Mesenchymal stem cell (in vitro differentiated cells and primary cell): ENCODE data around the gene ABAT.
"Not testable (repeated sequence)": the region's sequence is repeated elsewhere in the genome, so short reads cannot be mapped to it uniquely, and the experiment has no call there.

Experiments
- DNase-seq: peaks from one replicate; pipeline ENCODE4 v3.0.0-alpha.2; 2013
- H2AFZ ChIP-seq: one replicate; pipeline ENCODE4 v1.6.1; 2013; ENCODE audit warnings: low read depth, mild to moderate bottlenecking, control low read depth, inconsistent platforms, low read length, moderate library complexity
- H2AK5ac ChIP-seq: 2 replicates; pipeline ENCODE4 v1.6.1; 2013; ENCODE audit warnings: low read length, moderate library complexity, mild to moderate bottlenecking, inconsistent platforms; ENCODE audit not compliant: severe bottlenecking
- H2BK120ac ChIP-seq: one replicate; pipeline ENCODE4 v1.6.1; 2013; ENCODE audit warnings: low read depth, mild to moderate bottlenecking, inconsistent platforms, low read length, moderate library complexity
- H2BK12ac ChIP-seq, 2 experiments: one replicate each; pipeline ENCODE4 v1.6.1; 2013; ENCODE audit warnings: inconsistent platforms in 2 of 2, low read length in 2 of 2, mild to moderate bottlenecking in 2 of 2, moderate library complexity in 2 of 2, control low read depth in 1 of 2
- H2BK15ac ChIP-seq: one replicate; pipeline ENCODE4 v1.6.1; 2013; ENCODE audit warnings: mild to moderate bottlenecking, low read depth, inconsistent platforms; ENCODE audit not compliant: poor library complexity, severe bottlenecking
- H2BK5ac ChIP-seq: 2 replicates; pipeline ENCODE4 v1.6.1; 2013; ENCODE audit warnings: low read depth, mild to moderate bottlenecking, low read length, control low read depth, inconsistent platforms; ENCODE audit not compliant: poor library complexity, severe bottlenecking
- H3K14ac ChIP-seq, 2 experiments: one replicate each; pipeline ENCODE4 v1.6.1; 2013; ENCODE audit warnings: inconsistent platforms in 2 of 2, low read length in 2 of 2, control low read depth in 1 of 2, mild to moderate bottlenecking in 1 of 2, moderate library complexity in 1 of 2
- H3K18ac ChIP-seq, 2 experiments: one replicate each; pipeline ENCODE4 v1.6.1; 2013; ENCODE audit warnings: inconsistent platforms in 2 of 2, low read length in 2 of 2, control low read depth in 1 of 2, low read depth in 1 of 2, mild to moderate bottlenecking in 1 of 2
- H3K23ac ChIP-seq, 2 experiments: one replicate each; pipeline ENCODE4 v1.6.1; 2013; ENCODE audit warnings: inconsistent platforms in 2 of 2, low read length in 2 of 2, mild to moderate bottlenecking in 2 of 2, moderate library complexity in 2 of 2, control low read depth in 1 of 2
- H3K27ac ChIP-seq: 2 replicates; pipeline ENCODE4 v1.5.1; 2013; ENCODE audit warnings: mild to moderate bottlenecking, moderate library complexity, low read length, control low read depth, inconsistent platforms; ENCODE audit not compliant: poor library complexity, severe bottlenecking
- H3K27me3 ChIP-seq, 2 experiments: 2 replicates each; pipeline versions ENCODE4 v1.6.1 to v1.7.0; 2013; ENCODE audit warnings: low read length in 2 of 2, mild to moderate bottlenecking in 2 of 2, moderate library complexity in 2 of 2, control low read depth in 1 of 2, inconsistent platforms in 1 of 2; ENCODE audit not compliant: control insufficient read depth in 1 of 2, insufficient read depth in 1 of 2
- H3K36me3 ChIP-seq, 2 experiments: 2 replicates each; pipeline versions ENCODE4 v1.6.1 to v1.7.0; 2013; ENCODE audit warnings: low read length in 2 of 2, control low read depth in 1 of 2, inconsistent platforms in 1 of 2, low read depth in 1 of 2, mild to moderate bottlenecking in 1 of 2; ENCODE audit not compliant: insufficient read depth in 2 of 2, control insufficient read depth in 1 of 2
- H3K4ac ChIP-seq, 2 experiments: one replicate each; pipeline ENCODE4 v1.6.1; 2013; ENCODE audit warnings: inconsistent platforms in 2 of 2, low read length in 2 of 2, mild to moderate bottlenecking in 2 of 2, moderate library complexity in 2 of 2, control low read depth in 1 of 2, low read depth in 1 of 2
- H3K4me1 ChIP-seq: 2 replicates; pipeline ENCODE4 v1.6.1; 2013; ENCODE audit warnings: low read depth, low read length, control low read depth; ENCODE audit not compliant: control insufficient read depth, insufficient read depth
- H3K4me2 ChIP-seq: 2 replicates; pipeline ENCODE4 v1.6.1; 2013; ENCODE audit warnings: low read length, mild to moderate bottlenecking, inconsistent platforms; ENCODE audit not compliant: poor library complexity, severe bottlenecking
- H3K4me3 ChIP-seq, 2 experiments: 2 replicates each; pipeline versions ENCODE4 v1.5.1 to v1.7.0; 2013; ENCODE audit warnings: low read length in 2 of 2, mild to moderate bottlenecking in 2 of 2, control low read depth in 1 of 2, low read depth in 1 of 2; ENCODE audit not compliant: insufficient read depth in 1 of 2
- H3K79me1 ChIP-seq: replicated peaks from 2 replicates; pipeline ENCODE4 v1.6.1; 2013; ENCODE audit warnings: mild to moderate bottlenecking, control low read depth, low read length, inconsistent platforms; ENCODE audit not compliant: poor library complexity, severe bottlenecking
- H3K9ac ChIP-seq: 2 replicates; pipeline ENCODE4 v1.7.0; 2013; ENCODE audit warnings: mild to moderate bottlenecking, low read length, moderate library complexity
- H3K9me3 ChIP-seq: 2 replicates; pipeline ENCODE4 v1.7.0; 2013; ENCODE audit warnings: mild to moderate bottlenecking, low read length; ENCODE audit not compliant: control insufficient read depth
- H4K8ac ChIP-seq: one replicate; pipeline ENCODE4 v1.6.1; 2013; ENCODE audit warnings: inconsistent platforms, mild to moderate bottlenecking, low read length, moderate library complexity
- H4K91ac ChIP-seq: one replicate; pipeline ENCODE4 v1.6.1; 2013; ENCODE audit warnings: mild to moderate bottlenecking, low read length, inconsistent platforms
- WGBS: methylation state at CpG from one replicate; pipeline ENCODE4 v1.1.7; 2013; ENCODE audit warnings: mixed read lengths; 5-methylcytosine and 5-hydroxymethylcytosine counted together

ABAT gene

DNA sequence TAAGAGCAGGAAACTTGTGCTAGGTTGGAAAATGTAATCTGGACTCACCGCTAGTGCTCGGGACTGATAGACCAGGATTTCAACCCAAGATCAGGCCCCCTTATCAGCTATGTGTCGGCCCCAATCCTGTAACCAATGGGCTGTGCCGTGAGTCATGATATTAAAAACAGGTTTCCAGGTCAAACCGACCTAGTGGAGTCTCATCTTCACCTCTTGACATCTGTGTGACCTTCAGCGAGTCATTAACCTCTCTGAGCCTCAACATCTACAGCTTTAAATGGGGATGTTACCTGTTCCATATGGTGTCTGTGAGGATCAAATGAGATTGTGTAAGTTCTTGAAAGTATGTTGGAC, 123.7 kb downstream of the ABAT start:
- H3K14ac ChIP-seq, result peak overlapping the region; percentile 0 to 44
- peak overlapping the region; percentile 79 for H2BK5ac ChIP-seq
- no peak for DNase-seq
- H4K8ac ChIP-seq, result peak overlapping the region; percentile 99
- H2AK5ac ChIP-seq, result peak overlapping the region; percentile 84
- H3K36me3 ChIP-seq, result peaks cover 15 to 54% of the 10 kb centered on the region in 2 experiments
- no peak overlapping the region for H3K23ac ChIP-seq
- peak overlapping the region; percentile 98 for H3K9ac ChIP-seq
- H2BK120ac ChIP-seq, result peak overlapping the region; percentile 39
- H3K27me3 ChIP-seq, result no peaks in the 10 kb centered on the region
- H4K91ac ChIP-seq, result peak overlapping the region; percentile 99
- H3K4me3 ChIP-seq, result peak overlapping the region; percentile 91 to 97
- peak overlapping the region; percentile 98 to 100 for H3K4ac ChIP-seq
- peak overlapping the region; percentile 96 to 98 for H3K18ac ChIP-seq
- WGBS, result 0% methylated on average over 5 of the region's 6 CpGs
- peaks cover 22% of the 10 kb centered on the region for H3K79me1 ChIP-seq
- no peak overlapping the region for H2BK12ac ChIP-seq
- H3K4me1 ChIP-seq, result peaks cover 11% of the 10 kb centered on the region
- peak overlapping the region; percentile 91 for H3K4me2 ChIP-seq
- H2AFZ ChIP-seq, result peak overlapping the region; percentile 46
- no peak overlapping the region for H2BK15ac ChIP-seq
- H3K9me3 ChIP-seq, result no peaks in the 10 kb centered on the region
- peak overlapping the region; percentile 81 for H3K27ac ChIP-seq

DNA sequence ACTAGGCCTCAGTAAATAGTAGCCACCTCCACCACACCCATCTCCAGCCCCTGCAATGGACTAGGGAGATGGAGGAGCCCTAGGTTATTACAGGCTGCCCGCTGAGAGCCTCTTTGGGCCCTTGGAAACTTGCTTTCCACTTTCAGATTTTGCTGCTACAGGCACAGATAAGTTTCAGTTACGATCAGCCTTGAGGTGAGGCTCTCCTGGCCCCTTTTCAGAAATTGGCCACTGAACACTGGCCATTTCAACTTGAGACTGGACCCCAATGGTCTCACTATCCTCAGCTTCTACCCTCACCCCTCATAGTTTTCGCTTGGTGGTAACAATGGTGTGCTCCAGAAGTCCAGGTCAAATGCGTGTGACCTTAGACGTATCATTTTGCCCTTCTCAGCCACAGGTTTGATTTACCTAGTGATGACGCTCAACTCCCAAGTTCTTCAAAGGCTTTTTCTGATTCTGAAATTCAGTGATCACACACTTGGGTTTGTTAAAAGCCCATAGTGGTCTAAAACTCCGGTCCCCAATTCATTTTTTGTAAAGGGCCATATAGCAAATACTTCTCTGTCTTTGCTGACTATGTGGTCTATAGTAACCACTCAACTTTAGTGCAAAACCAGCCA, 124.2 kb downstream of the ABAT start:
- peak overlapping the region; percentile 81 for H3K27ac ChIP-seq
- H3K27me3 ChIP-seq, result no peaks in the 10 kb centered on the region
- no peak overlapping the region for H4K91ac ChIP-seq
- H2AFZ ChIP-seq, result no peak overlapping the region
- 61% methylated on average over 7 of the region's 7 CpGs for WGBS
- DNase-seq, result peak; percentile 26
- H3K9me3 ChIP-seq, result no peaks in the 10 kb centered on the region
- H3K4me1 ChIP-seq, result peaks cover 11% of the 10 kb centered on the region
- peak overlapping the region; percentile 98 for H3K9ac ChIP-seq
- H3K4ac ChIP-seq, result peak overlapping the region; percentile 20 to 98
- no peak overlapping the region for H2BK120ac ChIP-seq
- no peak overlapping the region for H2BK5ac ChIP-seq
- H3K14ac ChIP-seq, result peak overlapping the region in 1 of 2 experiments; percentile 44
- H3K4me2 ChIP-seq, result peak overlapping the region; percentile 91
- H2BK15ac ChIP-seq, result no peak overlapping the region
- peak overlapping the region; percentile 91 to 97 for H3K4me3 ChIP-seq
- peak overlapping the region in 1 of 2 experiments; percentile 27 for H3K23ac ChIP-seq
- H2BK12ac ChIP-seq, result no peak overlapping the region
- no peak overlapping the region for H3K18ac ChIP-seq
- peaks cover 22% of the 10 kb centered on the region for H3K79me1 ChIP-seq
- peak overlapping the region; percentile 84 for H2AK5ac ChIP-seq
- H4K8ac ChIP-seq, result no peak overlapping the region
- peaks cover 17 to 58% of the 10 kb centered on the region in 2 experiments for H3K36me3 ChIP-seq

DNA sequence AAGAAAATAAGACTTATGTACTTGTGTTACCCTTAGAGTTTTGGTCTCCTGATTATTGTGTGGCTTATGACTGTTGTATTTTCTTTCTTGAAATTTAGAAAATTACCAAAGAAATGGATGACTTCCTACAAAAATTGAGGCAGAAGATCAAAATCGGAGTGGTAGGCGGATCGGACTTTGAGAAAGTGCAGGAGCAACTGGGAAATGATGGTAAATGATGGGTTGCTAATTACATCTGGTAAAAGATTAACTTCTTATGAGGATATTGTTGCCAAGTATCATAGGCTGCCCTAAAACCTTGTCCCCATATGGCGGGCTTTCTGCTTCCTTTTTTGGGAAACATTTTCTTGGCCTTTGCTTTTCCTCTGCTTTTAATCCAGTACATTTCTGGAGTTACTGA, 127.3 kb downstream of the ABAT start:
- 97% methylated on average over 4 of the region's 4 CpGs for WGBS
- no peak overlapping the region for H3K4me3 ChIP-seq
- H3K14ac ChIP-seq, result no peak overlapping the region
- no peak overlapping the region for H2AFZ ChIP-seq
- H3K9ac ChIP-seq, result peak overlapping the region; percentile 98
- no peak overlapping the region for H3K18ac ChIP-seq
- DNase-seq, result no peak
- no peak overlapping the region for H4K91ac ChIP-seq
- no peak overlapping the region for H2AK5ac ChIP-seq
- no peak overlapping the region for H3K4me2 ChIP-seq
- H3K36me3 ChIP-seq, result peaks cover 34 to 76% of the 10 kb centered on the region in 2 experiments
- no peak overlapping the region for H3K4ac ChIP-seq
- H2BK120ac ChIP-seq, result no peak overlapping the region
- peaks cover 13% of the 10 kb centered on the region for H3K79me1 ChIP-seq
- H3K9me3 ChIP-seq, result no peaks in the 10 kb centered on the region
- H4K8ac ChIP-seq, result no peak overlapping the region
- H2BK15ac ChIP-seq, result no peak overlapping the region
- no peak overlapping the region for H3K27ac ChIP-seq
- no peak overlapping the region for H2BK5ac ChIP-seq
- no peak overlapping the region for H2BK12ac ChIP-seq
- H3K23ac ChIP-seq, result no peak overlapping the region
- peaks cover 5% of the 10 kb centered on the region for H3K4me1 ChIP-seq
- no peaks in the 10 kb centered on the region for H3K27me3 ChIP-seq

DNA sequence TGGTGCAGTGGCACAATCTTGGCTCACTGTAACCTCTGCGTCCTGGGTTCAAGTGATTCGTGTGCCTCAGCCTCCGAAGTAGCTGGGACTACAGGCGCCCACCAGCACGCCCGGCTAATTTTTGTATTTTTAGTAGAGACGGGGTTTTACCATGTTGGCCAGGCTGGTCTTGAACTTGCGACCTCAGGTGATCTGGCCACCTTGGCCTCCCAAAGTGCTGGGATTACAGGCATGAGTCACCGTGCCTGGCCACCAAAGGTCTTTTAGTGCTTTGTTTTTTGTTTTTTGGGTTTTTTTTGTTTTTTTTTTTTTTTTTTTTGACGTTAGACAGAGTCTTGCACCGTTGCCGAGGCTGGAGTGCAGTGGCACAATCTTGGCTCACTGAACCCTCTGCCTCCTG, 129.3 kb downstream of the ABAT start:
- not testable (repeated sequence) for H3K4me2 ChIP-seq, H3K23ac ChIP-seq, DNase-seq, H3K27me3 ChIP-seq, H3K9me3 ChIP-seq, H3K4me3 ChIP-seq, H2BK120ac ChIP-seq, H4K8ac ChIP-seq, H3K4me1 ChIP-seq, H3K27ac ChIP-seq, H3K18ac ChIP-seq, H2BK5ac ChIP-seq, H2AFZ ChIP-seq, H2BK15ac ChIP-seq, H2AK5ac ChIP-seq, H3K14ac ChIP-seq, H3K4ac ChIP-seq, H4K91ac ChIP-seq, H2BK12ac ChIP-seq, H3K9ac ChIP-seq
- peaks cover 21% of the 10 kb centered on the region for H3K79me1 ChIP-seq
- WGBS, result 93% methylated on average over 12 of the region's 12 CpGs
- H3K36me3 ChIP-seq, result peaks cover 52 to 93% of the 10 kb centered on the region in 2 experiments
